NCI-H187 treated with DMSO at 0.1 percent for 48 hours (cell line): Measurements from ENCODE around the gene MTHFD1.

Source experiments
- DNase-seq: peaks from one replicate; lab custom pipeline; 2025; lab: John Stamatoyannopoulos, UW

MTHFD1 gene

GRCh38 chr14:64407329-64407728, 19.2 kb downstream of the MTHFD1 start:
- DNase-seq: no peak

- DNase-seq: no peak
Observed at GRCh38 chr14:64409126-64409920, 21.2 kb downstream of the MTHFD1 start.

GRCh38 chr14:64410084-64410774, 22.1 kb downstream of the MTHFD1 start:
- DNase-seq: no peak

GRCh38 chr14:64411001-64411400, 22.8 kb downstream of the MTHFD1 start:
- no peak for DNase-seq

DNA sequence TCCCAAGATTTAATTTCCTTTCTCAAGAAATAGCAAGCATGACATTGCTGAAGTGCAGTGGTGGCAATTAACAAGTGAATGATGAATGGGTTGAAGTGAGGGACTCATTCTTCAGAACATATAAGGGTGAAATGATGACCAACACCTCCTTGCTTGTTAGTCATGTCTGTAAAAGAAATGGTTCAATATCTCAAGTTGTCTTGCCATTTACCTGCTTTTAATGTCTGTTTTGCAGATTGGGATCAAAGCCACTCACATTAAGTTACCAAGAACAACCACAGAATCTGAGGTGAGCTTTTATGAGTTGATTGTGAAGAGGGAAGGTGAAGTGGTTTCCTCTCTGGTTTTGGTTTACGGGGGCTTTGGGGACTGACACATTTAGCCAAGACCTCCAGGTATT, 24.1 kb downstream of the MTHFD1 start:
- no peak for DNase-seq

DNA sequence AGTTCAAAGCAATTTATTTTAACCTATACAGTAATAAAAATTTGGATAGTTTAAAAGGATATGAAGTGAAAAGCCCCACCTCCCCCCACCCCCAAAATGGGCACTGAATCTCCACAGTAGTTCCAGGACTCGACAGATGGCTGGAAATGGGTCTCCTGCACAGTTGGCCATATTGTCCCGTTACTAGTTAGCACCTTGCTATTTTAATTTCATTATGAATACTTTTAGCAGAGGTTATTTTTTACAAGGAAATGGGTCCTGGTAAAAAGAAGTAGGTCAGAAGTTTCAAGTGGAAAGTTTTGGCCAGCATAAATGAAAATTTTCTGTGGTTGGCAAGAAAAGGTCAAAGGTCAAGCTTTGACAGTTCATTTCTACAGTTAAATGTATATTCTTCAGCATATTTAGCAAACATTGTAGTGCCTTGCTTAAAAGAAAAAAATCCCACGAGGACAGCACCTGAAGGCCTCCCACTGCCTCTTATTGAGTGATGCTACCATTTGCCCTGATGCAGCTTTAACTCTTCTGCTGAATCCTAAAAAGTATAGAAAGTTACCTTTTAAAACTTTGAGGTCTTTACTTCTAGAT, 28.3 kb downstream of the MTHFD1 start:
- DNase-seq: no peak

DNA sequence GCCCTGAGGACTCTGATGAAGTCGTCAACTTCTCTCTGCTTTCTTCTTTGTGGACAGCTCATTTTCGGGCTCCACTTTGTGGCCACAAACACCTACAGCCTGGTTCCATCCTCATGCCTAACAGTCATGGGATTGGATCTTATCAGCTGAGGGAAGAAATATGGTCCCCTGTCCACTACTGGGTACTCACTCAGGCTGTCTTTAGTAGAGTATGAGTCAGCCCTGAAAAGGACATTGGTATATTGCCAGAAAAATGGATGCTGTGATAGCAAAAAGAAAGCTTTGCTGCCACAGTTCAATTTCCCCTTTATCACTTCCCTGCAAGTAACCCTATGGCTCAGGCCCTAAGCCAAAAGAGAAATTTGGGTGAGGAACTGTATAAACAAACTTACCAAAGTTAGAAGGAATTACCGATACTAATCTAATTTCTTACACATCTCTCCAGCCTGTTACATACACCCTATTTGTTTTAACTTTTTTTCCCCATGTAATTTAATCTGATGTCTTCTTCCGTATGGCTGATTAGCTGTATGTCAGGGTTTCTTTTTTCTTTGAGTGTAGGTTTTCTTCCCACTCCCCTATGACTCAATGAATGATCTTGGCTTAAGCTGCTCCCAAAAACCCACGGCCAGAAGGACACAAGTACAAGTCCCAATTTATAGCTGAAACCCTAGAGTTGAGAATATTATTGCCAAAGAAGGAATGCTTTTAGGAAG, 29.1 kb downstream of the MTHFD1 start:
- no peak for DNase-seq

DNA sequence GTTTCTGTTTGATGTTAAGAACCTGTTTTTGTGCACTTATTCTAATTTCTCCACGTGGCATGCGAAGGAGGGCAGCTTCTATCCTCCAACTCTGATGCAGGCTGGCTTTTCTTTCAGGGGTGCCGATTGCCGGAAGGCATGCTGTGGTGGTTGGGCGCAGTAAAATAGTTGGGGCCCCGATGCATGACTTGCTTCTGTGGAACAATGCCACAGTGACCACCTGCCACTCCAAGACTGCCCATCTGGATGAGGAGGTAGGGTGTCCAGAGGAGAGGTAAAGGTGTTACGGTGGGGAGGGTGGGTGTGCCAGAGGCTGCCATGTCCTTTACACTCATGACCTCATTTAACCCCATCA, 29.6 kb downstream of the MTHFD1 start:
- no peak for DNase-seq

DNA sequence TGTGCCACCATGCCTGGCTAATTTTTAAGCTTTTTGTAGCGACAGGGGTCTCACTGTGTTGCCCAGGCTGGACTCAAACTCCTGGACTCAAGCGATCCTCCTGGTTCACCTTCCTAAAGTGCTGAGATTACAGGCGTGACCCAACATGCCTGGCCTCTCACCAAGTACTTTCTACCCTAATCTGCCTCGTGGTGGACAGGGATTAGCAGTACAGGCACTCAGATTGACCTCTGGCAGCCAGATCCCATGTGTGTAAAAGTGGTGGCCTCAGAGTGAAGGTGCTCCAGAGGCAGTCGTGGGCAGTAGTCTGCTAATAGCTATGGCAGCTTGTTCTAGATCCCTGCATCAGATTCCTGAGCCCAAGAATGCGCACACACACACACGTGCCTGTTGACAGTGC, 30.9 kb downstream of the MTHFD1 start:
- no peak for DNase-seq

DNA sequence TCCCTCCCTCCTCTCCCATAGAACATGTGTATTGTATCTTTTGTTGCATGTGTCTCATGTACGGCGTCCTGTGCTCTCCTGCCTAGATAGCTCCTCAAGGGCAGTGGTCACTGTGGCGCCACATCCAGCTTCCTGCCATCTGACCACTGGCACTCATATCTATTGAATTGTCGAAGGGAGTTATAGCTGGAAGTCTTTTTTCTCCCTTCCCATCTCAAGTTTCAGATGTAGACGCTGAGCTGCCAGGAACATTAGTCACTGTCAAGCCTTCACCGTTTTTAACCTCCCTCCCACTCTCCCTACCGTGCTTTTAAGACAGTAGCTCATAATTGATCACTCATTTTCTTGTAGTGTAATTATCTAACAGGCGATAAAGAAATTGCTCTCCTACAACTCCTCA, 33.0 kb downstream of the MTHFD1 start:
- no peak for DNase-seq

- no peak for DNase-seq
Observed at GRCh38 chr14:64422005-64422404, 33.9 kb downstream of the MTHFD1 start.

GRCh38 chr14:64422756-64423155, 34.6 kb downstream of the MTHFD1 start:
- no peak for DNase-seq

DNA sequence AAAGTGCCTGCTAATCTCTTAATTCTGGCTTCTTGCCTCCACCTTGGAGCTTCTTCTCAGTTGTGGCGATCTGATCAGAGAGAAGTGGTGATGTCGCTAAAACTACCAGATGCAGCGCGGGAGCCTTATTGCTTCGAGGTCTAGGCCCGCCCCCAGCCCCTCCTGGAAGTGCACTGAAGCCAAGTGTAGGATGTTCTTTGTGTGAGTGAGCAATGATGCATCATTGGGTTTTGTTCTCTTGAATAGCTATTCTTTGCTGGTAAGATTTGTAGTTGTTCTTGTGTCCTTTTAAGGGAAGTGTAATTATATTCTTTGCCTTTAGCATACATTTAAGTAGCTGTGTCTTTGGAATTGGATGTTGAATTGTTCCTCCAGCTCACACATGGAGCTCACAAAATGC, 35.8 kb downstream of the MTHFD1 start:
- DNase-seq: no peak

DNA sequence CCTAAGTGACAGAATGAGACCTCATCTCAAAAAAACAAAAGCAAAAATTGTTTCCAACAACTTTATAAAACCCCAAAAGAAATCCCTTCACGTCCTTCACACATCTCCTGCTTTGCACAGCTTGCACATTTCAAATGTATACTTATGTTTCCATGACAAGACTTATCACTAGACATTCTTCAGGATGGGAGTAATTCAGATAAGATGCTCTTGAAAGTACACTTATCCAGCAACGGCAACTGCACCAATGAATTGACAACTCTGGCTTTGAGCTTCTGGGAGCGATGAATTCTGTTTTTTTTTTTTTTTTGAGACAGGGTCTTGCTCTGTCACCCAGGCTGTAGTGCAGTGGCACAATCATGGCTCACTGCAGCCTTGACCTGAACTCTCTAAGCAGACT, 46.4 kb downstream of the MTHFD1 start:
- no peak for DNase-seq

DNA sequence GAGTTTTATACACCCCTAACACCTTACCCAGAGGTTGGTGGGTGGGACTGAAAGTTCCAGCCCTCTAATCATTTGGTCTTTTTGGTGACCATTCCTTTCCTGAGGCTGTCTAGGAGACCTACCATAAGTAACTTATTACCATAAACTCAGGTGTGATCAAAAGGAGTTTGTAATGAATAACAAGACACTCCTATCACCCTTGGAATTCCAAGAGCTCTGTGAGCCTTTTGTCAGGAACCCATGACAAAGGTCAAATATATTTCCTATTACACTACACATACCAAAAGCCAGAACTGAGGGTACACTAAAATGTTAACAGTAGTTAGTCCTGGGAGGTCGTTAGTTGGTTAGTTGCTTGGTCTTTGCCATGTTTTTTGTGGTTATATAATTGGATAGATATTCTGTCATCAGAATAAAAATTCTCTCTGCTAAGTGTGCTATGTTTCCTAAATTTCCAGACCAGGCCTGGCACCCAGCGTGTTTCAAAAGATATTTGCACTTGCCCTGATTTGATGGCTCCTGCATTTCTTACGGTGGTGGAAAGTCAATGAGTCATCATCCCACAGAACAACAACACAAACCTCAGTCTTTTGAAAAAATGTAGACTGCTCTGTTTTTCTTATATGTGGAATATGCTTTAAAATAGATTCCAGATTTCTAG, 50.2 kb downstream of the MTHFD1 start:
- DNase-seq: no peak

DNA sequence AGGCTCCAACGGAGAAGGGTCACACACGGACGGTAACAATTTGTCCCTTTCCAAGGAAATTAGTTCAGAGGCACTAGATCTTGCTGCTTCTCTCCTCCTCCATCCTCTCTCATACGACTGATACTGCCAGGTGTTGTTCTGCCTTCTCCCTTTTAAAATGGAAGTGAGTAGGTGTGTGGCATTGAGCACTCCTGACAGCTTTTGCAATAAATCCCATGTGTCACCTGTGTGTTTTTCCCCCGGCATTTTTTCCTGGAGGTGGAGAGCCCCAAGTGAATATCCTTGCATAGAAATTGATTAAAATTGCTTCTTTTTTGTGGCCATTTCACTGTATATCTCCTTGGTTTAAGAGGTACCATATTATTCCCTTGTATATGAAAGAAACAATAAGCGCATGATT, 51.0 kb downstream of the MTHFD1 start:
- DNase-seq: no peak

GRCh38 chr14:64440494-64440893, 52.3 kb downstream of the MTHFD1 start:
- no peak for DNase-seq

- no peak for DNase-seq
Observed at GRCh38 chr14:64442300-64442988, 54.3 kb downstream of the MTHFD1 start.

GRCh38 chr14:64444140-64444539, 56.0 kb downstream of the MTHFD1 start:
- DNase-seq: no peak

- DNase-seq: no peak
Observed at GRCh38 chr14:64444984-64445845, 57.1 kb downstream of the MTHFD1 start.
